Measurements from ENCODE around the gene PRUNE1.
A peak's percentile ranks its signal among the peaks of the same experiment; 100 is the strongest.

The PRUNE1 gene

GRCh38 chr1:151008244-151009205 is at the start of gene PRUNE1:
PRUNE1 (plus strand) TSS chr1:151008449; CDS start chr1:151008633, 184 bp downstream.
- peaks cover 28% of the 10 kb centered on the region for H3K4me1 ChIP-seq (ENCODE audit: control insufficient read depth, insufficient read depth, low read length)
- no peaks in the 10 kb centered on the region for H3K36me3 ChIP-seq (ENCODE audit: control insufficient read depth, insufficient read depth, low read length)
- H3K9me3 ChIP-seq (ENCODE audit: control insufficient read depth, insufficient read depth, low read depth, low read length), result no peaks in the 10 kb centered on the region
- H3K27me3 ChIP-seq (ENCODE audit: control insufficient read depth, insufficient read depth, low read length), result no peaks in the 10 kb centered on the region
- peak within 1 kb of the TSS; percentile 85 for H3K9ac ChIP-seq (ENCODE audit: low read length)
- H3K4me3 ChIP-seq (ENCODE audit: low read depth, low read length), result peak within 1 kb of the TSS; percentile 97
- H3K27ac ChIP-seq (ENCODE audit: low read depth, low read length), result peak within 1 kb of the TSS; percentile 71; the same call in 1 of the 2 replicates

DNA sequence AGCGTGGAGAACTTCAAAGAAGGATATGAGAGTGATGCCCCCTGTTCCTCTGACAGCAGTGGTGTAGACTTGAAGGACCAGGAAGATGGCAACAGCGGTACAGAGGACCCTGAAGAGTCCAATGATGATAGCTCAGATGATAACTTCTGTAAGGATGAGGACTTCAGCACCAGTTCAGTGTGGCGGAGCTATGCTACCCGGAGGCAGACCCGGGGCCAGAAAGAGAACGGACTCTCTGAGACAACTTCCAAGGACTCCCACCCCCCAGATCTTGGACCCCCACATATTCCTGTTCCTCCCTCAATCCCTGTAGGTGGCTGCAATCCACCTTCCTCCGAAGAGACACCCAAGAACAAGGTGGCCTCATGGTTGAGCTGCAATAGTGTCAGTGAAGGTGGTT is 47.6 kb upstream of the PRUNE1 start:
- peaks cover 88% of the 10 kb centered on the region for H3K36me3 ChIP-seq (ENCODE audit: control insufficient read depth, insufficient read depth, low read length)

GRCh38 chr1:150961756-150962155 is 46.5 kb upstream of the PRUNE1 start:
- Histone ChIP-seq H3K27ac (ENCODE audit: low read depth, low read length) (no peak overlapping the region), H3K36me3 (ENCODE audit: control insufficient read depth, insufficient read depth, low read length) (peaks cover 92% of the 10 kb centered on the region), H3K9me3 (ENCODE audit: control insufficient read depth, insufficient read depth, low read depth, low read length) (no peaks in the 10 kb centered on the region), H3K9ac (ENCODE audit: low read length) (no peak overlapping the region), H3K27me3 (ENCODE audit: control insufficient read depth, insufficient read depth, low read length) (no peaks in the 10 kb centered on the region), H3K4me3 (ENCODE audit: low read depth, low read length) (no peak overlapping the region), H3K4me1 (ENCODE audit: control insufficient read depth, insufficient read depth, low read length) (no peaks in the 10 kb centered on the region)

More for the DNA sequence above, 47.6 kb upstream of the PRUNE1 start:
- Histone ChIP-seq H3K4me3 (ENCODE audit: low read depth, low read length) (no peak overlapping the region), H3K9ac (ENCODE audit: low read length) (no peak overlapping the region), H3K27me3 (ENCODE audit: control insufficient read depth, insufficient read depth, low read length) (no peaks in the 10 kb centered on the region), H3K27ac (ENCODE audit: low read depth, low read length) (no peak overlapping the region), H3K9me3 (ENCODE audit: control insufficient read depth, insufficient read depth, low read depth, low read length) (no peaks in the 10 kb centered on the region), H3K4me1 (ENCODE audit: control insufficient read depth, insufficient read depth, low read length) (no peaks in the 10 kb centered on the region)

- Histone ChIP-seq H3K27me3 (ENCODE audit: control insufficient read depth, insufficient read depth, low read length) (no peaks in the 10 kb centered on the region), H3K9me3 (ENCODE audit: control insufficient read depth, insufficient read depth, low read depth, low read length) (no peaks in the 10 kb centered on the region), H3K4me1 (ENCODE audit: control insufficient read depth, insufficient read depth, low read length) (no peaks in the 10 kb centered on the region), H3K36me3 (ENCODE audit: control insufficient read depth, insufficient read depth, low read length) (peaks cover 98% of the 10 kb centered on the region), H3K27ac (ENCODE audit: low read depth, low read length) (no peak overlapping the region), H3K9ac (ENCODE audit: low read length) (no peak overlapping the region), H3K4me3 (ENCODE audit: low read depth, low read length) (no peak overlapping the region)
Measured at GRCh38 chr1:150963321-150964163, 44.7 kb upstream of the PRUNE1 start.

GRCh38 chr1:150964164-150964489 is 44.1 kb upstream of the PRUNE1 start:
- Histone ChIP-seq H3K9me3 (ENCODE audit: control insufficient read depth, insufficient read depth, low read depth, low read length) (no peaks in the 10 kb centered on the region), H3K9ac (ENCODE audit: low read length) (no peak overlapping the region), H3K4me1 (ENCODE audit: control insufficient read depth, insufficient read depth, low read length) (no peaks in the 10 kb centered on the region), H3K4me3 (ENCODE audit: low read depth, low read length) (no peak overlapping the region), H3K27ac (ENCODE audit: low read depth, low read length) (no peak overlapping the region), H3K27me3 (ENCODE audit: control insufficient read depth, insufficient read depth, low read length) (no peaks in the 10 kb centered on the region), H3K36me3 (ENCODE audit: control insufficient read depth, insufficient read depth, low read length) (peaks cover 99% of the 10 kb centered on the region)

DNA sequence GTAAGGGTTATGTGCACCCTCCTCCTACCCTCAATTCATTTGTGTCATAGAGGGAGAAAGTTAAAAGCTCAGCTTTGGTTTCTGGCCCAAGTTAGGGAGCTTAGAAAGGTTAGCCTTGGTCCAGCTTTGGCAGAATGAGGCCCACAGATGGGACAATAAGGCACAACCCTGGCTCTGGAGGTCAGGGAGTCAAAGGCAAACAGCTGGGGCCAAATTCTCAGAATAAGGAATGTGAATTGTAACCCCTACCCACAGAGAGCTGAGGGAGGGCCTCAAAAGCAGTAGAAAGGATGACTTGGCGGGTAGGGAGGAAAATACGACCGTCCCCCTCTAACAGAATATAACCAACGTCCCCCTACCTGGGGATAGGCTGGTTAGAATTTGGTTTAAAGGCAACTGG is 42.6 kb upstream of the PRUNE1 start:
- H3K27ac ChIP-seq (ENCODE audit: low read depth, low read length), result no peak overlapping the region
- H3K4me1 ChIP-seq (ENCODE audit: control insufficient read depth, insufficient read depth, low read length), result peaks cover 4% of the 10 kb centered on the region
- H3K9me3 ChIP-seq (ENCODE audit: control insufficient read depth, insufficient read depth, low read depth, low read length), result no peaks in the 10 kb centered on the region
- H3K4me3 ChIP-seq (ENCODE audit: low read depth, low read length), result no peak overlapping the region
- H3K9ac ChIP-seq (ENCODE audit: low read length), result no peak overlapping the region
- peaks cover 84% of the 10 kb centered on the region for H3K36me3 ChIP-seq (ENCODE audit: control insufficient read depth, insufficient read depth, low read length)
- no peaks in the 10 kb centered on the region for H3K27me3 ChIP-seq (ENCODE audit: control insufficient read depth, insufficient read depth, low read length)

- no peaks in the 10 kb centered on the region for H3K27me3 ChIP-seq (ENCODE audit: control insufficient read depth, insufficient read depth, low read length)
- H3K36me3 ChIP-seq (ENCODE audit: control insufficient read depth, insufficient read depth, low read length), result peaks cover 80% of the 10 kb centered on the region
- no peaks in the 10 kb centered on the region for H3K9me3 ChIP-seq (ENCODE audit: control insufficient read depth, insufficient read depth, low read depth, low read length)
- peaks cover 8% of the 10 kb centered on the region for H3K4me1 ChIP-seq (ENCODE audit: control insufficient read depth, insufficient read depth, low read length)
- H3K4me3 ChIP-seq (ENCODE audit: low read depth, low read length), result no peak overlapping the region
- no peak overlapping the region for H3K27ac ChIP-seq (ENCODE audit: low read depth, low read length)
- no peak overlapping the region for H3K9ac ChIP-seq (ENCODE audit: low read length)
Measured at GRCh38 chr1:150966011-150966410, 42.2 kb upstream of the PRUNE1 start.

DNA sequence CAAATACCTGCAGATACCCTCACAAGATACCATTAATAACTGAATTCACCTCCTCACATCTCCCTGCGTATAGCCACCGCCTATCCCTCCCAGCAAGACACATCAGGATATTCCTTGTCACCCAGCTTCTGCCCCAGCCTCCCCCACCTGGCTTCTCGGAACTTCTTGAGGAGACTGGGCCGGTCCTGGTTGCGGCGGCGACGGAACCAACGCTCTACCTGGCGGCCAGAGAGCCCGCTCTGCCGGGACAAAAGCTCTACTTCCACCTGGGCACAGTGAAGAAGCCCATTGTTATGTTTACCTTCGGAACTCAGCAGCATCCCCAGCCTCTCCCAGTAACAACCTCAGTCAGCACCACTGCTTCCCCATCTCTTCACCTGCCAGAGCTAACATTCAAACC is 40.3 kb upstream of the PRUNE1 start:
- no peak overlapping the region for H3K27ac ChIP-seq (ENCODE audit: low read depth, low read length)
- H3K4me1 ChIP-seq (ENCODE audit: control insufficient read depth, insufficient read depth, low read length), result peaks cover 27% of the 10 kb centered on the region
- peaks cover 61% of the 10 kb centered on the region for H3K36me3 ChIP-seq (ENCODE audit: control insufficient read depth, insufficient read depth, low read length)
- no peak overlapping the region for H3K4me3 ChIP-seq (ENCODE audit: low read depth, low read length)
- no peaks in the 10 kb centered on the region for H3K27me3 ChIP-seq (ENCODE audit: control insufficient read depth, insufficient read depth, low read length)
- H3K9me3 ChIP-seq (ENCODE audit: control insufficient read depth, insufficient read depth, low read depth, low read length), result no peaks in the 10 kb centered on the region
- H3K9ac ChIP-seq (ENCODE audit: low read length), result no peak overlapping the region

DNA sequence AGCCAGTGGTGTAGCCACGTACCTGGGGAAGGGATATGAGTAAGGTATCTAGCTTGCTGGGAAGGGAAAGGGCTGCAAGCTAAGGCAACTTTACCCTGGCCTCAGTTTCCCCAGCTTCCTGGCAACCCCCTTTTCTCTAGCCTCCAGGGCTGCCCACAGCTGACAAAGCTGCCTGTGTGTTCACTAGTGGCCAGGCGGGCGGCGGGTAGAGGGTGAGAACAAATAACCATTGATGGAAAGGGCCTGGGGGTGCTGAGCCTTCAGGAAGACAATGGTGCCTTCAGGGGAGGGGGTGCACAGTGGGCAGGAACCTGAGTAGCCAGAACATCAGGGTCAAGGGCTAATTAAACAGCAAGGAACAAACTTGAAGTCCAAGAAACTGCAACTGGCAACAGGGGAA is 39.8 kb upstream of the PRUNE1 start:
- H3K27ac ChIP-seq (ENCODE audit: low read depth, low read length), result no peak overlapping the region

DNA sequence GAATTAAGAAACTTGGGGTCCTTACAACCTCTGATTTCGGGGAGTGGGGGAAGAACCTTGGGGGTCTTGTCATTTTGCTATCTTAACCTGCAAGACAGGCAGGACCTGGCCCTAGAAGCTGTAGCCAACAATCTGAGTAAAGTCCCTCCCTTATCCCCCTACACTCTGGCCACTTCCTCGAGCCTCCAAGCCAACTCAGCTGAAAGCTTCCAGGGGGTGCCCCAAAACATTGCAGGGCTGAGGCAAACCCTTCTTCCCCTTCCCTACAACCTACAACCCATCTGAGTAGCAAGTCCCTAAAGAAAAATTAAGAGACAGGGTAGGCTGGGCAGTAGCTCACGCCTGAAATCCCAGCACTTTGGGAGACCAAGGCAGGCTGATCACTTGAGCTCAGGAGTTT is 38.6 kb upstream of the PRUNE1 start:
- no peaks in the 10 kb centered on the region for H3K27me3 ChIP-seq (ENCODE audit: control insufficient read depth, insufficient read depth, low read length)
- peaks cover 44% of the 10 kb centered on the region for H3K36me3 ChIP-seq (ENCODE audit: control insufficient read depth, insufficient read depth, low read length)
- no peak overlapping the region for H3K4me3 ChIP-seq (ENCODE audit: low read depth, low read length)
- peaks cover 35% of the 10 kb centered on the region for H3K4me1 ChIP-seq (ENCODE audit: control insufficient read depth, insufficient read depth, low read length)
- no peak overlapping the region for H3K27ac ChIP-seq (ENCODE audit: low read depth, low read length)
- H3K9ac ChIP-seq (ENCODE audit: low read length), result no peak overlapping the region
- no peaks in the 10 kb centered on the region for H3K9me3 ChIP-seq (ENCODE audit: control insufficient read depth, insufficient read depth, low read depth, low read length)

More for the DNA sequence above, 39.8 kb upstream of the PRUNE1 start:
- Histone ChIP-seq H3K9me3 (ENCODE audit: control insufficient read depth, insufficient read depth, low read depth, low read length) (no peaks in the 10 kb centered on the region), H3K36me3 (ENCODE audit: control insufficient read depth, insufficient read depth, low read length) (peaks cover 55% of the 10 kb centered on the region), H3K9ac (ENCODE audit: low read length) (no peak overlapping the region), H3K27me3 (ENCODE audit: control insufficient read depth, insufficient read depth, low read length) (no peaks in the 10 kb centered on the region), H3K4me1 (ENCODE audit: control insufficient read depth, insufficient read depth, low read length) (peaks cover 33% of the 10 kb centered on the region), H3K4me3 (ENCODE audit: low read depth, low read length) (no peak overlapping the region)
